ENCODE results near the gene UNC119. TPM values are rescaled to one million over a fixed set of nuclear protein-coding genes. Genes with fewer than 3 reads are reported as not detected.

The UNC119 gene
- total and polyA plus RNA-seq, 7 donors = 1.9 to 7.8 (median 2.6) TPM

DNA sequence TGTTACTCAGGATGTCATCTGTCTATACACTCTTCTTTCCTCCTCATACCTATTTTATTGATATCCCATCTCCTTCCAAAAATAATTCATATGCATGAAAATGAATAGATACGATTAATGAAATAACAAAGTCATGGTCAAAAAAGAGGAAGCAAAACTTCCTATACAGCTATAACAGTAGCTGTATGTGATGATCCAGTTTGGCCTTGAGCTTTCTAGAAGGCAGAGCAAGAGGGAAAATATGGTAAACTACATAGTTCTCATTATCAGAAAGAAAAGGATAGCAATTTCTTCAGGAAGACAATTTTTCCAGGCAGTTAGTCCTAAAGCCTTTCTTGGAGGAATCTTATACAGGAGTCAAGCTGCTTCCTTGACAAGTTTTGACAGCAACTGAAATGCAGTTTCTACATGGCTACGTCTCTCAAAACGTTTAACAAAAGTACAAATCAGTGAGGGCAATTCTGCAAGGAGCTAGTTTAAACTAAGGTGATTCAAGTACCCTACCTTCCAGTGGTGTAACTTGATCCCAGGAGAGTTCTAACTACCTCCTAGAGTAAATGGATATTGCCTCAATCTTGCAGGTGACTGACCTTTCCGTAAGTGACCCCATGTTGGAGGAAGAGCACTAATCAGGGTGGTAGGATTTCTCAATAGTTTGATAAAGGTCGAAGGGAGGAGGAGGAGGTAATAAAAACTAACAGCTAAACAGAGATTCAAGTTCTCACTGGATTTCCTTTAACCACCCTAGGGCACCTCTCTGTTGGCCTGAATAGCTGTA, 45.4 kb upstream of the UNC119 start:
- TF ChIP-seq, protein P1, sequence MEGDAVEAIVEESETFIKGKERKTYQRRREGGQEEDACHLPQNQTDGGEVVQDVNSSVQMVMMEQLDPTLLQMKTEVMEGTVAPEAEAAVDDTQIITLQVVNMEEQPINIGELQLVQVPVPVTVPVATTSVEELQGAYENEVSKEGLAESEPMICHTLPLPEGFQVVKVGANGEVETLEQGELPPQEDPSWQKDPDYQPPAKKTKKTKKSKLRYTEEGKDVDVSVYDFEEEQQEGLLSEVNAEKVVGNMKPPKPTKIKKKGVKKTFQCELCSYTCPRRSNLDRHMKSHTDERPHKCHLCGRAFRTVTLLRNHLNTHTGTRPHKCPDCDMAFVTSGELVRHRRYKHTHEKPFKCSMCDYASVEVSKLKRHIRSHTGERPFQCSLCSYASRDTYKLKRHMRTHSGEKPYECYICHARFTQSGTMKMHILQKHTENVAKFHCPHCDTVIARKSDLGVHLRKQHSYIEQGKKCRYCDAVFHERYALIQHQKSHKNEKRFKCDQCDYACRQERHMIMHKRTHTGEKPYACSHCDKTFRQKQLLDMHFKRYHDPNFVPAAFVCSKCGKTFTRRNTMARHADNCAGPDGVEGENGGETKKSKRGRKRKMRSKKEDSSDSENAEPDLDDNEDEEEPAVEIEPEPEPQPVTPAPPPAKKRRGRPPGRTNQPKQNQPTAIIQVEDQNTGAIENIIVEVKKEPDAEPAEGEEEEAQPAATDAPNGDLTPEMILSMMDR (IDR thresholded peaks at IDR 0.05) = no peak
- WGBS, 3 donors = 38 to 50% (median 39%) methylated on average over 5 of the region's 5 CpGs
- no peak for DNase-seq
- H3K27ac ChIP-seq = no peak overlapping the region
- H3K27me3 ChIP-seq (ENCODE audit: insufficient read depth in 3 of 3, low read length in 2 of 3) = no peaks in the 10 kb centered on the region
- ATAC-seq = no peak
- no peak overlapping the region for H3K4me3 ChIP-seq
- no peaks in the 10 kb centered on the region for H3K9me3 ChIP-seq
- no peaks in the 10 kb centered on the region for H3K4me1 ChIP-seq
- no peaks in the 10 kb centered on the region for H3K36me3 ChIP-seq (ENCODE audit: insufficient read depth in 1 of 2, low read depth in 1 of 2)
- intact Hi-C loops (cut with DNase I) = loop anchor here in 1 of 2 donors (5.0 kb wide), 1 partner anchor 100 kb away; no protein-coding TSS in a partner anchor

DNA sequence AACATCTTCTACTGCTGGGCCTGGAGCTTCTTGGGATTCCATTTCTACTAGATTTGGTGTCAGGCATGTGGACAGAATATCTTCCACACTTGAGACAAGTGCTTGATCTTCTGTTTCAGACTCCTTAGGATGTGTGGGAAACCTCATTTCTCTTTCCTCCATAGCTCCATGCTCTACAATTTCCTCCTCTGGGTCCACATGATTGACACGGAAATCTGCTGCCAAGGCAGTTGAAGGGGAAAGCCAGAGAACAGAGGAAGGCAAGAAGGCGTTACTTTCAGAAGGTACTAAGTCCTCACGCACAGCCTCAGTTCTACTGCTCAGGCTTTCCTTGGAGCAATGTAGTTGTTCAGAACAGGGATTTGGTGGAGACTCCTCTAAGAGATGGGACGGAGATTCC, 39.8 kb upstream of the UNC119 start:
- TF ChIP-seq, protein P1 (IDR thresholded peaks at IDR 0.05) = no peak
- WGBS, 3 donors = 89 to 93% (median 89%) methylated on average over 4 of the region's 4 CpGs
- intact Hi-C loops (cut with DNase I) = no loop called here
- no peaks in the 10 kb centered on the region for H3K9me3 ChIP-seq
- ATAC-seq = no peak
- H3K4me3 ChIP-seq = no peak overlapping the region
- no peak for DNase-seq
- H3K27ac ChIP-seq = no peak overlapping the region
- H3K36me3 ChIP-seq (ENCODE audit: insufficient read depth in 1 of 2, low read depth in 1 of 2) = no peaks in the 10 kb centered on the region
- H3K4me1 ChIP-seq = no peaks in the 10 kb centered on the region
- no peaks in the 10 kb centered on the region for H3K27me3 ChIP-seq (ENCODE audit: insufficient read depth in 3 of 3, low read length in 2 of 3)

DNA sequence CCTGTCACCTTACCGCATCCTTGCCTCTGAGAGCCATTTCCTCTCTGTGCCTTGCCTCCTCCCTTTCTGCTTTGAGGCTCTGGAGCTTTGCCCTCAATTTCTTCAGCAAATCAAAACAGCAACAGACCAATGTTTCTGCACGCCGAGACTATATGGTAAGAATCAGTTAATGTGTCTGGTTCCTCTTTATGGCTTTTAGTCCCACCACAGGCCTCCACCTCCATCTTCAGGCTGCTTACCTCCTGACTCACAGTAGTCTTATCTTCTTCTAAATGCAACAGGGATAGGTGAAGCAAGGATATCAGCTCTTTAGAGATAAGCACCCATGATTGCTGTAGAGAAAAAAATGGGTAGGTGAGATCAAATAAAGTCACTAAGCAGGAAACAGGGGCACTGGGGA, 33.4 kb upstream of the UNC119 start:
- Histone ChIP-seq H3K27me3 (ENCODE audit: insufficient read depth in 3 of 3, low read length in 2 of 3) (no peaks in the 10 kb centered on the region), H3K36me3 (ENCODE audit: insufficient read depth in 1 of 2, low read depth in 1 of 2) (peaks cover 0 to 3% of the 10 kb centered on the region in 2 donors), H3K4me1 (no peaks in the 10 kb centered on the region), H3K4me3 (no peak overlapping the region), H3K27ac (no peak overlapping the region), H3K9me3 (no peaks in the 10 kb centered on the region)
- DNase-seq (no peak), ATAC-seq (no peak)
- 93 to 96% (median 95%) methylated on average over 3 of the region's 3 CpGs for WGBS, 3 donors
- intact Hi-C loops (cut with DNase I) = no loop called here
- TF ChIP-seq, protein P1 (IDR thresholded peaks at IDR 0.05) = no peak

DNA sequence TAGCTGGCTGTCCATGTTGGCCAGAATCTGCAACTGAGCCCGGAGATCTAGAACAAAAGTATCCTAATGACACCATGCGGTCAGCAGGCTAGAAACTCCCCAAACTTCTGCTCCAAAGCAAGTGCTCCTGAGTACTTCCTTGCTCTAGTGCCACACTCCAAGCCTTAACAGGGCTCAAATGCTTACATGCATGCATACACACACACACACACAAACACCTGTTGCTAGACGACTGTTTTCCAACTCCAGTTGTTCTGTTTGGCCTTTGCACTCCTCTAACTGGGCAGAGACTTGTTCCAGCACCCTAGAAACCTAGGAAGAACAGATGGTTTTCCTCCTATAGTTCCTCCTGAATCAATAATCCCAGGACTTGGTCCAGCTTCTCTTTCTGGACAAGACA, 32.0 kb upstream of the UNC119 start:
- H3K27ac ChIP-seq = no peak overlapping the region
- WGBS, 3 donors = 63 to 74% (median 72%) methylated on average over 3 of the region's 3 CpGs
- TF ChIP-seq, protein P1 (IDR thresholded peaks at IDR 0.05) = no peak
- intact Hi-C loops (cut with DNase I) = no loop called here
- DNase-seq (no peak), ATAC-seq (no peak)
- peaks cover 0 to 3% of the 10 kb centered on the region in 2 donors for H3K36me3 ChIP-seq (ENCODE audit: insufficient read depth in 1 of 2, low read depth in 1 of 2)
- no peaks in the 10 kb centered on the region for H3K4me1 ChIP-seq
- H3K4me3 ChIP-seq = no peak overlapping the region
- H3K9me3 ChIP-seq = no peaks in the 10 kb centered on the region
- H3K27me3 ChIP-seq (ENCODE audit: insufficient read depth in 3 of 3, low read length in 2 of 3) = no peaks in the 10 kb centered on the region

DNA sequence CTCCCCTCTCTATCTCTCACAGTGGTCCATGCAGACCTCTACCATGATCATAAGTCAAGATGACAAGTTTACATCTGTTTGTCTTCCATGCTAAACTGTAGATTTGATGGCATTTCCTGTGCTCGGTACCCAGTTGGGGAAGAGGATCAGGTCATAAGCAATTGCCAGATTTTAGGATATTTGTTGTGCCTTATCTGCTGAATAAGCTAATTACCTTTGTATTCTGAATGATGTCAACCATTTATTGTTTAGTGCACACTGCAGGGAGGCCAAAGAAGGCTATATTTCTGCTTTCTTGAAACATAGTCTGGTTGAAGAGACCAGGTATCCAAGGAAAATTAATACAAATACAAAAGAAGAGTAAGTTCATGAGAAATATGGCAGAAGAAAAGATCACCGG, 30.1 kb upstream of the UNC119 start:
- H3K36me3 ChIP-seq (ENCODE audit: insufficient read depth in 1 of 2, low read depth in 1 of 2) = peaks cover 0 to 3% of the 10 kb centered on the region in 2 donors
- ATAC-seq (no peak), DNase-seq (no peak)
- TF ChIP-seq, protein P1 (IDR thresholded peaks at IDR 0.05) = no peak
- H3K9me3 ChIP-seq = no peaks in the 10 kb centered on the region
- H3K4me1 ChIP-seq = no peaks in the 10 kb centered on the region
- no peak overlapping the region for H3K4me3 ChIP-seq
- intact Hi-C loops (cut with DNase I) = no loop called here
- H3K27me3 ChIP-seq (ENCODE audit: insufficient read depth in 3 of 3, low read length in 2 of 3) = no peaks in the 10 kb centered on the region
- WGBS, 3 donors = 96 to 99% (median 99%) methylated on average over 2 of the region's 2 CpGs
- no peak overlapping the region for H3K27ac ChIP-seq

Data from psoas muscle (tissue), 8 donors.